Activated CD4-positive, alpha-beta T cell treated with anti-CD3 and anti-CD28 coated beads for 1 hour (primary cell): ENCODE data around the gene PVALEF.

Source experiments
- DNase-seq: peaks from one replicate; pipeline ENCODE4 v3.0.0-alpha.2; 2020

PVALEF gene

DNA sequence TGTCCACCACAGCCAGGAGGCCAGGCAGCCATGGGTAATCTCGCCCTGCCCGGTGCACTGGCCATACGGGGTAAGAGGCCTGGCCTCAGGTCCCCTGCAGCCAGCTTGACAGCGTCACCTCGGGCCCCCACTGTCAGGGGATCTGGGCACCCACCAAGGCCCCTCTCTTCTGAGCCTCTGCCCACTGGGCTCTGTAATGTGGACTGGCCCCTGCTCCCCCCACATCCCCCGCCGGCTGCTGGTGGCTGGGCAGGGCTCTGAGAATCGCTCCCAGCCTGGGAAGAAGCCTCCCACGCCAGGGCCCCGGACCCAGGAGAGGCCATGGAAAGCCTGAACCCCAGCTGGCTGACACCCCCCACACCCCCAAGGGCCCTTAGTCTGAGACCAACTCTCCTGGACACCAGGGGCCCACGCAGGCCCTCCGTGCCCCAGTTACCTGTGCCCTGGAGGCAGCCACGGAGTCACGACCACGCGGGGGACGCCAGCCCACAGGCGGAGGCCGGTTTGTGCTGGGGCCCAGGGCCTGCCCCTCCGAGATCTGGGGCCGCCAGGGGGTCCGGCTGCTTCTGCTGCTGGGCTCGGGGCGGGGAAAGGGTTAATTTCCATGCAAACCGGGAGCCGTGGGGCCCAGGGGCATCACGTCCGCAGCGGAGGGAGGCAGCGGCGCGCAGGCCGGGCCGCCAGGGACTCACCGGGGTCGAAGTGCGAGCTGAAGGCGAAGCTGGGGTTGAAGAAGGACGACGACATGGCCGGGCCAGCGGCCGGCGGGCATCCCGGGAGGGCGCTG, at the start of gene PVALEF:
PVALEF (plus strand) TSS at position 262 of the 787 bp plus-strand sequence. CDS start 15,720 bp downstream, outside the sequence.
- DNase-seq = no peak

- no peak for DNase-seq
These were observed 49.4 kb upstream of the PVALEF start for GRCh38 chr17:81115749-81116464.

- no peak for DNase-seq
These were observed 48.6 kb upstream of the PVALEF start for GRCh38 chr17:81116704-81117103.

- DNase-seq = no peak
These were observed 47.6 kb upstream of the PVALEF start for GRCh38 chr17:81117672-81118198.

DNA sequence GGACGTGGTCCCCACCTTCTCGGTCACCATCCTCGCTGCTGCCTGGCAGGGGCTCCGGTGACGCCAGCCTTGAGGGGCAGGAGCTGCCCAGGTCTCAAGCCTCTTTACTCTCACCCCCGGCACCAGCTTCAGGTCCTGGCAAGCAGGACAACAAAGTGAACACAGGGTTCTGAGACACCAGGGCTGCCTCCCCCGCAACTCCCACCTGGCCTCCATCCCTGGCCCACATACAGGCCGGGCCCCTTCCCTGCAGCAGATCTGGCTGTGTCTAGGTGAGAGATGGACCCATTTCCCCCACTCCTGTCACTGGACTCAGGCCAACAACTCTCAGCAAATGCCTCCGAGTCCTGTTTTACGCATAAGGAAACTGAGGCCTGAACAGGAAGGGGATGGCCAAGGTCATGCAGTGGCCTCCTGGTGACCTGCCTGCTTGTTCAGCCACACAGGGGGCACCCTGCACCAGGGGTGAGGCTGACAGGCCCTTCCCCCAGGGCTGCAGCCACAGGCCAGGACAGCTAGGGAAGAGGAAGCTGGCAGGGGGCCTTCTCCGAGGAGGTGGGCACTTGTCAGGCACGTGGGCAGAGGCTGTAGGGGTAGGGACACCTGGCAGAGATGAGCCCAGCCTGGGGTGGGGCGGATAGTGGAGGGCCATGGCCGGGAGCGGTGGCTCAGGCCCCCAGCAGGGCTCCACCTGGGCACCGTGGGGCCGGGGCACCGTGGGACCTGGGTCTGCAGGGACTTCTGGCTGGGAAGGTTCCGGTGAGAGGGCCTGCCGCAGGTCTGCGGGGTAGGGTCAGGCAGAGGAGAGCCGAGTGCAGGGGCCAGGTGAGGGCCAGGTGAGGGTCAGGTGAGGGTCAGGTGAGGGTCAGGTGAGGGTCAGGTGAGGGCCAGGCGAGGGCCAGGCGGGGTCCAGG, 46.7 kb upstream of the PVALEF start:
- DNase-seq = no peak

- peak; percentile 74 for DNase-seq
These were observed 45.8 kb upstream of the PVALEF start for GRCh38 chr17:81119223-81120148.

GRCh38 chr17:81120149-81120484, 45.2 kb upstream of the PVALEF start:
- DNase-seq = no peak

DNA sequence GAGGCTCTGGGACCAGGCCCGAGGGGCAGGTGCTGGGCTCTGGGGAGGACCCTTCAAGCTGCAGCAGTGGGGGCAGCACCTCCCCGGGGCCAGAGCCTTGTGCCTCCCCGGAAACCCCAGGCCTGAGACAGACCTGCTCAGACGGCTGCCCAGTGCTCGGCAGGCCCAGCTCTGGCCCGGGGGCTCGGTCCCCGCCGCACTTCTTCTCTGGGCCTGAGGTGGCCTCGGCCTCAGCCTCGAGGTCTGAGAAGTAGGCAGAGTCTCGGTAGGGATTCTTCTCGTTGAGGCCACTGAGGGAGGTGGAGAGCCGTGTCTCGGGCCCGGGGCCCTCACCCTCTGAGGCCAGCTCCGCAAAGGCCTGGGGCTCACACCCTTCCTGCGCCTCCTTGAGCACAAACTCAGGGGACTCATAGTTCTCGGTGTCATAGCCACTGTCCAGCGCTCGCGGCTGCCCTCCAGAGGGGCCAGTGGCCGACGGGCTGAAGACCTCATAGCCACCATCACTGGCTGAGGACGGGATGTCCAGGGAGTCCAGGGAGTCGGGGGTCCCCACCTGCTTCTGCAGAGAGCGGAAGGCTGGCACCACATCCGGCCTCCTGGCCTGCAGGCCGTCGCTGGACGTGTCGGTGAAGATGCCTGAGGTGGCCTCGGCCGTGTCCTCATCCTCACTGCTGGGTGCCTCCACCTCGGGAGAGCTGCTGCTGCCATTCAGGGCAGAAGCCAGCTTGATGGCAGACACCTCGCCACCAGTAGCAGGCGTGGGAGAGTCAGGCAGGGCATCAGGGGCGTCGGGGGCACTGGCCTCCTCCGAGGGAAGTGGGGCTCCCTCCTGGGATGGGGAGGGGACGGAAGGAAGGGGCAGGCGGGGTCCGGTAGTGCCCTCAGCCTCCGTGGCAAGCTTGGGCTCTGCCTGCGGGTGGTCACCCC, 44.3 kb upstream of the PVALEF start:
- no peak for DNase-seq

- DNase-seq = no peak
These were observed 43.2 kb upstream of the PVALEF start for GRCh38 chr17:81121841-81122733.

- DNase-seq = no peak
These were observed 42.0 kb upstream of the PVALEF start for GRCh38 chr17:81123052-81124048.

DNA sequence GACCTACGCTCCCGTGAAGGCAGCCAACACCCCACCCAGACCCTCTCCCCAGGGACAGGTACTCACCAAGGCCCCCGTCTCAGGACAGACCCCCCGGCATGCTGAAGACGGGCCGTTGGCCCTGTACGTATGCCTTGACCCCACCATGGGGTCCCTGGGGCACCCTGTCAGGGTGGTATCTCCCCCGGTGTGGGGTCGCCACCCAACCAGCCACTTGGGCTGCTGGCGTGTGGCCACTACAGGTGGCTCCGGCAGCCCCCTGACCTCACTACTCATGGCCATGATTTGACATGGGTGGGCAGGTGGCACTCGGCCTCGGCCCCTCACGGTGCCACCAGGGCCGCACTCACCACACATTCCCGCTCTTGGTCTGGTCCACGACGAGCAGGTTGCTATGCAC, 40.9 kb upstream of the PVALEF start:
- DNase-seq = no peak

GRCh38 chr17:81125573-81126081, 39.7 kb upstream of the PVALEF start:
- no peak for DNase-seq

DNA sequence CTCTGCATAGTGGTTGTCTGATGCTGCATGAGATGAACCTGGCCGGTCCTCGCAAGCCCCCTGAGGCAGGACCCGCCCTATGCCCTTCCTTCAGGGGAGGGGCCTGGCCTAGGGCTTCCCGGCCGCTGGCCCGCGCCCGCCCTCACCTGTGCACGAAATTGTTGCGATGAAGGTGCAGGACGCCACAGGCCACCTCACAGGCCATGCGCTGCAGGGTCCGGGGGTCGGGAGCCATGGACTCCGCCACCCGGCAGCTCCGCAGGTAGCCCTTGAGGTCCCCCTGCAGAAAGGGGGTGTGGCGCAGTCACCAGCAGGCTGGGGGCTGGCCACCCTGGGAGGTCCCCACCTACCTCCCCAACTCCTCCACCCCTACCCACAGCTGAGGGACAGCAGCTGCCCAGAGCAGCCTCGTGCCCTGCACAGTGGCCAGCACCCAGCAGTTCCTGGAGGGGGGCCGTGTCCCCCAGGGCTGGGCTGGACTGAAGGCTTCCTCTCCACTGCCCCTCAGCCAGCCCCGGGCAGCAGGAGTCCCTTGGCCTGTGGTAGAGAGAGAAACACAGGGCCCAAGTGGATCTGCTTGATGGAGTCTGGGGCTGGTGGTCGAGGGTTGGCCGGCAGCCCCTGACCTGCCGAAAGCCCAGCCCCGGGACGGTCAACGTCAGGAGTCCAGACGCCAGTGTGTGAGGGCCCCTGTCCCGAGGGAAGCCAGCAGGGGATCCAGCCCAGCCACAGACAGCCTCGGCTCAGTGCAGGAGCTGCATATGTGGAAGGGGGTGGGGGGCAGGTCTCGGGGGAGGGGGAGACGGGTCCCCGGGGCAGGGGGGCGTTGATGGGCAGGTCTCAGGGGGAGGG, 38.8 kb upstream of the PVALEF start:
- DNase-seq = no peak

- DNase-seq = no peak
These were observed 38.2 kb upstream of the PVALEF start for GRCh38 chr17:81127133-81127455.

GRCh38 chr17:81127526-81128177, 37.7 kb upstream of the PVALEF start:
- no peak for DNase-seq

- DNase-seq = no peak
These were observed 37.0 kb upstream of the PVALEF start for GRCh38 chr17:81128338-81128737.

DNA sequence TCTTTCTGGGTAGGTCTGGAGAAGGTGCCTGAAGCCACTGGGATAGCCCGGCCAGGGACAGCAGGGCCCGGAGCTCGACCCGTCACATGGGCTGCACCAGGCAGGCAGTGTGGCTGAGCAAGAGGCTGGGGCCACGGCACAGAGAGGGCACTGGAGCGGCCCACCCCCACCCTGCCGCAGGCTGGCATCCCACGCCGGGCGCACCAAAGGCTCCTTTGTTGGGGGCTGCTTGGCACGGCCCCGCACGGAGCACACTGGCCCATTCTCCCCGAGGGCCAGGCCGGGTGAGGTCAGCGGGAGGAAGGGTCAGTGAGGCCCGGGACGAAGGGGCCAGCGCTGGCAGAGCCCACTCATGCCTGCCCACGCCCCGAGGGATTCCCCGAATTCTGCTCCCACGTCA, 36.5 kb upstream of the PVALEF start:
- no peak for DNase-seq
